ENCODE results near the gene RHOU. TPM values are rescaled to one million over a fixed set of nuclear protein-coding genes. Genes with fewer than 3 reads are reported as not detected.

The RHOU gene
- total RNA-seq, 1 donor from 2014 or later: 0.53 TPM

DNA sequence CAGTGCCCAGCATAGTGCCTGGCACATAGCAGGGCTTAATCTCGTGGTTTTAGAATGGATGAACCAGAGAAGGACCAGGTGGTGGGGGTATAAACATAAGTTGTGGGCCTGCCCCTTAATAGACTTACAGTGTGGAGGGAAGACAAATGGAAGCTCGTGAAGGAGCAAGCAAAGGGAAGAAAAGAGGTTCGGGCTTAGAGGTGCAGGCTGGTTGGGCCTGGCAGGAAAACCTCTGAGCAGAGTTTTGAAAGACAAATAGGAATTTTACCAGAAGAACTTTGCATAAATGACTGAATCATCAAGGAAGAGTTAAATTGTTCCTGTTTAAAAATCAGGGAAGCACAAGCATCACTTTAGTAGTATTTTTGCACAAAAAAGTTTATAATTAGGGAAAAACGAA is 4.5 kb downstream of the RHOU start:
- DNase-seq (ENCODE audit: low read depth): no peak
- H3K36me3 ChIP-seq (ENCODE audit: control insufficient read depth, insufficient read depth, low read length): no peaks in the 10 kb centered on the region
- FAIRE-seq: no peak
- no peak overlapping the region for H3K4me3 ChIP-seq (ENCODE audit: low read depth, low read length)
- peaks cover 14% of the 10 kb centered on the region for H3K27me3 ChIP-seq (ENCODE audit: control insufficient read depth, insufficient read depth, low read length)
- TF ChIP-seq, protein P1, sequence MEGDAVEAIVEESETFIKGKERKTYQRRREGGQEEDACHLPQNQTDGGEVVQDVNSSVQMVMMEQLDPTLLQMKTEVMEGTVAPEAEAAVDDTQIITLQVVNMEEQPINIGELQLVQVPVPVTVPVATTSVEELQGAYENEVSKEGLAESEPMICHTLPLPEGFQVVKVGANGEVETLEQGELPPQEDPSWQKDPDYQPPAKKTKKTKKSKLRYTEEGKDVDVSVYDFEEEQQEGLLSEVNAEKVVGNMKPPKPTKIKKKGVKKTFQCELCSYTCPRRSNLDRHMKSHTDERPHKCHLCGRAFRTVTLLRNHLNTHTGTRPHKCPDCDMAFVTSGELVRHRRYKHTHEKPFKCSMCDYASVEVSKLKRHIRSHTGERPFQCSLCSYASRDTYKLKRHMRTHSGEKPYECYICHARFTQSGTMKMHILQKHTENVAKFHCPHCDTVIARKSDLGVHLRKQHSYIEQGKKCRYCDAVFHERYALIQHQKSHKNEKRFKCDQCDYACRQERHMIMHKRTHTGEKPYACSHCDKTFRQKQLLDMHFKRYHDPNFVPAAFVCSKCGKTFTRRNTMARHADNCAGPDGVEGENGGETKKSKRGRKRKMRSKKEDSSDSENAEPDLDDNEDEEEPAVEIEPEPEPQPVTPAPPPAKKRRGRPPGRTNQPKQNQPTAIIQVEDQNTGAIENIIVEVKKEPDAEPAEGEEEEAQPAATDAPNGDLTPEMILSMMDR (IDR thresholded peaks at IDR 0.05; ENCODE audit: insufficient read depth, low read length, severe bottlenecking): no peak

DNA sequence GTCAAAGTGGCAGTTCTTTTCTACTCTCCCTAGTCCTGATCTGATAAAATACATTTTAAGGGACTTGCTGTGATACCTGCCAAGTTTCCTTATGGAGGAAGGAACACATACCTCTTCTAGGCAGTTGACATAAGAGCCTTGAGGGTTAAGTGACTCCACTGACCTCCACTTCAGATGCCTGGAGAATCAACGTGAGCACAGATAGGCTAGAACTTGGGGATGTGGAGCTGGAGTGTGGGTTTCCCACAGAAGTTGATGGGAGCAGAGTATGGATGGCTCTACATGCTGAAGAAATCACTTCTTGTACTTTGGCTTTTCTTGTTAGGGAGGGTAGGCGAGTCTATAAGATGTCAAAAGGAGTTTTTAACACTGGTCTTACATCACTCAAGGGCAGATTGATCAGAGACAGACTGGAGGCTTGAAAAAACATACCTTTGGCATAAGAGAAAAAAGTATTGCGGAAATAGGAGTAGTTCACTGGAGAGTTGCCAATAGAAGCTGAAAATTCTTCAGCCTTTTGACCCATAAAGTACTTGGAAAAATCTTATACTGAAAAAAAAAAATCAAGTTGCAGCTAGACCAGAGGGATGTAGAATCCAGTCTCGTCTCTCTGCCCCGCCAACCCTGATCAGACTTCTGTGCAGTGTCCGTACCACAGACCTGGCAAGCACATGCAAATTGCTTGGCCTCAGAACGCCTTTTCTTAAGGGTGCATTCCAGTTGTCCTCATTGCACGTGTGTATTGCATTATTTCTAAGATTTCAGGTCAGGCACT is 5.5 kb downstream of the RHOU start:
- TF ChIP-seq, protein P1 (IDR thresholded peaks at IDR 0.05; ENCODE audit: insufficient read depth, low read length, severe bottlenecking): no peak
- Histone ChIP-seq H3K36me3 (ENCODE audit: control insufficient read depth, insufficient read depth, low read length) (no peaks in the 10 kb centered on the region), H3K27me3 (ENCODE audit: control insufficient read depth, insufficient read depth, low read length) (peaks cover 12% of the 10 kb centered on the region), H3K4me3 (ENCODE audit: low read depth, low read length) (no peak overlapping the region)
- DNase-seq (ENCODE audit: low read depth): no peak
- no peak for FAIRE-seq

DNA sequence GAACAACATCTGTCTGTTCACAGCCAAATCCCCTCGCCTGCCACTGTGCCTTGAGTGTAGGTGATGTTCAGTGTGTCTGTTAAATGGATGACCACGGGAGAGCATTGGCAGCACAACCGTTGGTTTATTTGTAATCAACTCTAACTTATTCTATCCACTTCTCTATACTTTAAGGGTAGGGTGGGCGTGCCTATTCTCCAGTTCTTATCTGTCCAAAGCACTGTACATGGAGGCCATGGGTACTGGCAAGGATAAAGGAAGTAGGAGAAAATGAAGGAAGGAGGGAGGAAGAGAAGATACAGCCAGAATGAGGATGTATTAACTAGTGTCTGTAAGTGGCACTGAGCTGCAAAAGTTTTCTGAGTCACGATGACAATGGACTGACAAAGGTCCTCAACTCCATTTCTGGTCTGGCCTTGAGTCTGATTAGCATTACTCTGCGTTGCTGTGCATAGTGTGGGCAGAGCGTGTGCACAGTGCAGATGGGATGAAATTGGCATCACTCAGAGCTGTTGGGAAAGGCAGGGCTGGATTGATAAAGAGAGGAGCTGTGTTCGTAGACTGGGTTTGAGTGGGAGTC is 7.1 kb downstream of the RHOU start:
- Histone ChIP-seq H3K27me3 (ENCODE audit: control insufficient read depth, insufficient read depth, low read length) (peaks cover 3% of the 10 kb centered on the region), H3K4me3 (ENCODE audit: low read depth, low read length) (no peak overlapping the region), H3K36me3 (ENCODE audit: control insufficient read depth, insufficient read depth, low read length) (no peaks in the 10 kb centered on the region)
- no peak for FAIRE-seq
- TF ChIP-seq, protein P1 (IDR thresholded peaks at IDR 0.05; ENCODE audit: insufficient read depth, low read length, severe bottlenecking): no peak
- DNase-seq (ENCODE audit: low read depth): no peak

DNA sequence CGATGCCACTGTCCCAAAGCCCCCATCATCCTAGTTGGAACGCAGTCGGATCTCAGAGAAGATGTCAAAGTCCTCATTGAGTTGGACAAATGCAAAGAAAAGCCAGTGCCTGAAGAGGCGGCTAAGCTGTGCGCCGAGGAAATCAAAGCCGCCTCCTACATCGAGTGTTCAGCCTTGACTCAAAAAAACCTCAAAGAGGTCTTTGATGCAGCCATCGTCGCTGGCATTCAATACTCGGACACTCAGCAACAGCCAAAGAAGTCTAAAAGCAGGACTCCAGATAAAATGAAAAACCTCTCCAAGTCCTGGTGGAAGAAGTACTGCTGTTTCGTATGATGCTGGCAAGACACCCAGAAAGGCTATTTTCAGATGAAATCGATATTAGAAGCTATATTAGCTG is 8.1 kb downstream of the RHOU start:
- no peak for DNase-seq (ENCODE audit: low read depth)
- H3K36me3 ChIP-seq (ENCODE audit: control insufficient read depth, insufficient read depth, low read length): no peaks in the 10 kb centered on the region
- no peaks in the 10 kb centered on the region for H3K27me3 ChIP-seq (ENCODE audit: control insufficient read depth, insufficient read depth, low read length)

DNA sequence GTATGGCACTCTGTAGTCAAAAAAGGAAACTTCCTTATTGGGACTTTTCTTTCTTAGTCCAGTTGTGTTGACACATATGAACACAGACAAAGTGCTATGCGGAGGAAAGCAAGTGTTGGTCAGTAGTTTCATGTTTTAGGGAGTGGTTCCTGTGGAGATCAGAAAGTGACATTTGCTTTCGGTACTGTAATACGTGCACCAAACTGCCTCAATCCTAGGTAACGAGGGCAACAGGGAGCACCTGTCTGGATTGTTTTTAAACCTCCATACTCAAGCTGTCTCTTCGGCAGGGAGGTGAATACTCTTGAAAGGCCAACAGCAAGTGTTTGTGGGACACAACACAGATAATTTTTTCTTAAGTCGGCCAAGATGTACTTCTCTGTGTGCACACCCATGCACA is 9.1 kb downstream of the RHOU start:
- no peak overlapping the region for H3K4me3 ChIP-seq (ENCODE audit: low read depth, low read length)
- H3K27me3 ChIP-seq (ENCODE audit: control insufficient read depth, insufficient read depth, low read length): no peaks in the 10 kb centered on the region
- H3K36me3 ChIP-seq (ENCODE audit: control insufficient read depth, insufficient read depth, low read length): no peaks in the 10 kb centered on the region
- no peak for DNase-seq (ENCODE audit: low read depth)
- FAIRE-seq: no peak
- TF ChIP-seq, protein P1 (IDR thresholded peaks at IDR 0.05; ENCODE audit: insufficient read depth, low read length, severe bottlenecking): no peak

More for the DNA sequence above, 8.1 kb downstream of the RHOU start:
- H3K4me3 ChIP-seq (ENCODE audit: low read depth, low read length): no peak overlapping the region
- FAIRE-seq: no peak
- TF ChIP-seq, protein P1 (IDR thresholded peaks at IDR 0.05; ENCODE audit: insufficient read depth, low read length, severe bottlenecking): no peak

Data from bronchial epithelial cell (primary cell).